Mesendoderm (in vitro differentiated cells): ENCODE results near the gene GMPPA.

Experiments used
- DNase-seq: peaks from one replicate; pipeline ENCODE4 v3.0.0; 2013
- H2AK5ac ChIP-seq: 2 replicates; pipeline ENCODE4 v1.6.1; 2013; ENCODE audit warnings: low read length, inconsistent platforms
- H2BK120ac ChIP-seq: 2 replicates; pipeline ENCODE4 v1.6.1; 2013; ENCODE audit warnings: low read depth, mild to moderate bottlenecking, low read length, moderate library complexity, mixed read lengths
- H2BK15ac ChIP-seq: replicated peaks from 2 replicates; pipeline ENCODE4 v1.6.1; 2013; ENCODE audit warnings: low read depth, mild to moderate bottlenecking, moderate library complexity
- H2BK5ac ChIP-seq: 2 replicates; pipeline ENCODE4 v1.6.1; 2013; ENCODE audit warnings: low read length, inconsistent platforms
- H3K18ac ChIP-seq: 2 replicates; pipeline ENCODE4 v1.6.1; 2013; ENCODE audit warnings: mild to moderate bottlenecking, low read length, mixed read lengths
- H3K23ac ChIP-seq: one replicate; pipeline ENCODE4 v1.6.1; 2013; ENCODE audit warnings: low read length
- H3K27ac ChIP-seq: 2 replicates; pipeline ENCODE4 v1.5.1; 2013; ENCODE audit warnings: low read depth, mild to moderate bottlenecking, inconsistent platforms, low read length, moderate library complexity
- H3K27me3 ChIP-seq: 2 replicates; pipeline ENCODE4 v1.6.1; 2013; ENCODE audit warnings: low read length, control low read depth, mild to moderate bottlenecking, inconsistent platforms; ENCODE audit not compliant: insufficient read depth, poor library complexity
- H3K36me3 ChIP-seq: 2 replicates; pipeline ENCODE4 v1.6.1; 2013; ENCODE audit warnings: low read length, inconsistent platforms; ENCODE audit not compliant: control insufficient read depth, insufficient read depth
- H3K4ac ChIP-seq: one replicate; pipeline ENCODE4 v1.6.1; 2013; ENCODE audit warnings: low read depth, mild to moderate bottlenecking, low read length, moderate library complexity
- H3K4me1 ChIP-seq: 2 replicates; pipeline ENCODE4 v1.6.1; 2013; ENCODE audit warnings: low read depth, low read length, inconsistent platforms; ENCODE audit not compliant: control insufficient read depth
- H3K4me2 ChIP-seq: 2 replicates; pipeline ENCODE4 v1.6.1; 2013; ENCODE audit warnings: low read length
- H3K4me3 ChIP-seq: 2 replicates; pipeline ENCODE4 v1.5.1; 2013; ENCODE audit warnings: mild to moderate bottlenecking, low read length
- H3K56ac ChIP-seq: one replicate; pipeline ENCODE4 v1.6.1; 2013; ENCODE audit warnings: low read length
- H3K79me1 ChIP-seq: 2 replicates; pipeline ENCODE4 v1.6.1; 2013; ENCODE audit warnings: low read length, inconsistent platforms
- H3K79me2 ChIP-seq: 2 replicates; pipeline ENCODE4 v1.6.1; 2013; ENCODE audit warnings: mild to moderate bottlenecking, low read length; ENCODE audit not compliant: control insufficient read depth, insufficient read depth
- H3K9ac ChIP-seq: 2 replicates; pipeline ENCODE4 v1.6.1; 2013; ENCODE audit warnings: low read length, inconsistent platforms
- H4K5ac ChIP-seq: one replicate; pipeline ENCODE4 v1.6.1; 2013; ENCODE audit warnings: low read length
- H4K8ac ChIP-seq: one replicate; pipeline ENCODE4 v1.6.1; 2013; ENCODE audit warnings: low read depth, mild to moderate bottlenecking, control low read depth, low read length, moderate library complexity
- WGBS: extraction: QIAGEN DNeasy Blood & Tissue Kit; methylation state at CpG from one replicate; pipeline ENCODE4 v1.1.7; 2013; ENCODE audit warnings: low lambda C conversion rate, missing lambda C conversion rate; ENCODE audit not compliant: insufficient coverage; ENCODE audit errors: extremely low coverage; 5-methylcytosine and 5-hydroxymethylcytosine counted together

The GMPPA gene

DNA sequence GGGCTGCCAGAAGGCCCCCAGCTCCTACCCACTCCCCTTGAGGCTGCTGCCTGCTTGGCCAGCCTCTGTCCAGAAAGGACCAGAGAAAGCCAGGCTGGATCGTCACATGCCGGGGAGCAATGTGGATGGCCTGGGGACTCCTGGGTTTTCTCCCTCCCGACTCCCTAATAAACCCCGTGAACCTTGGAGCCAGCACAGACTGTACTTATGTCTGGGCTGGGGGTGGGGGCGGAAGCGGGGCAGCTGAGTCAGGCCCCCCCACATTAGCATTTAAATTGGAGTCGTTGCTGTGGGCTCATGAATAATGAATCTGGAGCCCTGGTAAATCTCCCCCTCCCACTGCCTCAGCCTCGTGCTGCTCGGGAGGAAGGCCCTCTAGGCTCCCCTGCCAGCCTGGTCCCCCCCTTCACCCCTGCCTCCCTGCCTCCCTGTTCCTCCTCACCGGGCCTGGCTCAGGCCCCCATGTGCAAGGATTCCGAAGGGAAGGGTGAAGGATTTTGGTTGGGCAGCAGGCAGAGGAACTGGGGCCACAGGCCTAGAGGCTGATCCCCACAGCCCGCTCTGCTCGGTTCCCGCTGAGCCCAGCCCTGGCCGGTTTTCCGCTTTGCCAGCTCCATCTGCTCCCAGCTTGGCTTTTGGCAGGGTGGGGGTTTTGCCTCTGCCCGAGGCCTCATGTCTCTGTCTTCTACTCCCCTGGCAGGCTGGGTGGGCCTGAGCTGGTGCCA is 8.3 kb downstream of the GMPPA start:
- Histone ChIP-seq H2BK15ac (no peak overlapping the region), H2AK5ac (no peak overlapping the region), H3K4me3 (no peak overlapping the region), H3K23ac (no peak overlapping the region), H3K79me1 (no peaks in the 10 kb centered on the region), H3K27ac (no peak overlapping the region), H3K56ac (peak overlapping the region; percentile 67), H4K5ac (no peak overlapping the region), H3K4me1 (peaks cover 5% of the 10 kb centered on the region), H3K18ac (no peak overlapping the region), H2BK120ac (no peak overlapping the region), H3K4ac (no peak overlapping the region), H4K8ac (no peak overlapping the region), H3K4me2 (no peak overlapping the region), H2BK5ac (no peak overlapping the region), H3K79me2 (no peaks in the 10 kb centered on the region), H3K36me3 (no peaks in the 10 kb centered on the region), H3K9ac (peak overlapping the region; percentile 48), H3K27me3 (peaks cover 7% of the 10 kb centered on the region)
- no peak for DNase-seq
- no CpG with 5 or more reads among the region's 17 CpGs for WGBS

DNA sequence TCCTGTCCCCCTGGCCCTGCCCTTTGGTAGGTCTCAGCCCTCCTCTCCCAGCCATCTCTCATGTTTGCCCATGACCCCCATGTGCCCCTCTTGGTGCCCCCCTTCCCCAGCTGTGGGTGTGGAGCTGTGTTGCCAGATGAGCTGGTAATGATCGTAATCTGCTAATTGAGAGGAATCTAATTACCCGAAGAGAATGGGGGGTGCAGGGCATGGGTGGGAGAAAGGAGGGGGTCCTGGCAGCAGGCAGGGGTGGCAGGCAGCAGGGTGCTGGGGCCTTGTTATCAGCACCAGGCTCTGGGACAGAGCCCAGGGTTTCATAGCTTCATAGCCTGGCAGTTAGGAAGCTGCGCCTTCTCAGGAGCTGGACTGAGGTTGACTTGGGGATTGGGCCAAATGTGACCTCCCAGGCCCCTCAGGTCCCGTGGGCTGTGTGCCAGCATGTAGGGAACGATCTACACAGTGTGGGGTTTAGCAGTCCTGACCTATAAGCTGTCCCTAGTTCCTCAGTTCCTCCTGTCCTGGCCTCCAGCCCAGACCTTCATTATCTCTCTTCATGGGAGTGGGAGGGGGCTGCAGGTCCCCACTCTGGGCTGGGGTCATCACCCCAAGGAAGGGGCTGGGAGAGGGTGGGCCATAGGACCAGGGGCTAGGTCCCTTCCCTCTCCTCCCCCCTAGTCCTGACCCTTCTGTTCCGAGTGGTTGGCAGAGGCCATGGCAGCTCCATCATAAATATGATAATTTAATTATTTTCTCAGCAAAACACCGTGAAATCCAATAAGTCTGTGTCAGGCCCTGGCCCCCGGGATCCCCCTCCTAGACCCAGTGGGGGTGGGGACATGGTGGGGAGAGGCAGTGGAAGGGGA is 9.1 kb downstream of the GMPPA start:
- H3K79me1 ChIP-seq: no peaks in the 10 kb centered on the region
- no peak overlapping the region for H3K9ac ChIP-seq
- no peak overlapping the region for H2BK120ac ChIP-seq
- H3K18ac ChIP-seq: no peak overlapping the region
- H3K23ac ChIP-seq: no peak overlapping the region
- no peak overlapping the region for H4K8ac ChIP-seq
- H2BK5ac ChIP-seq: no peak overlapping the region
- WGBS: no CpG with 5 or more reads among the region's 8 CpGs
- H2BK15ac ChIP-seq: no peak overlapping the region
- H4K5ac ChIP-seq: no peak overlapping the region
- H3K27ac ChIP-seq: no peak overlapping the region
- no peaks in the 10 kb centered on the region for H3K79me2 ChIP-seq
- H2AK5ac ChIP-seq: no peak overlapping the region
- no peak overlapping the region for H3K4me3 ChIP-seq
- H3K4ac ChIP-seq: no peak overlapping the region
- H3K36me3 ChIP-seq: no peaks in the 10 kb centered on the region
- H3K56ac ChIP-seq: no peak overlapping the region
- peaks cover 11% of the 10 kb centered on the region for H3K27me3 ChIP-seq
- DNase-seq: no peak
- H3K4me1 ChIP-seq: peaks cover 5% of the 10 kb centered on the region
- H3K4me2 ChIP-seq: no peak overlapping the region

DNA sequence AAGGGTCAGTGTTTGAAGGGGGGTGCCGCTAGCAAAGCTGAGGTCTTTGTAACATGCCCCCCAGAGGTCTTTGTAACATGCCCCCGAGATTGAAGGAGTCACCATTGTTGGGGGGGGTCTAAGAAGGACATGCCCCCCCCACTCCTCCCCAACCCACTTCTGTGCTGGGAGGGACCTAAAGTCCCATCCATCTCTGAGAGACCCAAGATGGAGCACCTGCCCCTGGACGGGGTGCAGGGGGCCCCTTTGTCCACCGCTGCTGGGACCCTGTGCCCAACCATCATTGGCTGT is 9.7 kb downstream of the GMPPA start:
- Histone ChIP-seq H3K18ac (no peak overlapping the region), H3K4ac (no peak overlapping the region), H2AK5ac (no peak overlapping the region), H3K9ac (no peak overlapping the region), H3K4me1 (peaks cover 5% of the 10 kb centered on the region), H4K5ac (no peak overlapping the region), H3K23ac (no peak overlapping the region), H3K79me1 (no peaks in the 10 kb centered on the region), H2BK5ac (no peak overlapping the region), H3K27me3 (peaks cover 15% of the 10 kb centered on the region), H3K36me3 (no peaks in the 10 kb centered on the region), H3K4me3 (no peak overlapping the region), H4K8ac (no peak overlapping the region), H3K27ac (no peak overlapping the region), H2BK120ac (no peak overlapping the region), H3K79me2 (no peaks in the 10 kb centered on the region), H3K56ac (no peak overlapping the region), H3K4me2 (no peak overlapping the region), H2BK15ac (no peak overlapping the region)
- DNase-seq: no peak
- no CpG with 5 or more reads among the region's 4 CpGs for WGBS

DNA sequence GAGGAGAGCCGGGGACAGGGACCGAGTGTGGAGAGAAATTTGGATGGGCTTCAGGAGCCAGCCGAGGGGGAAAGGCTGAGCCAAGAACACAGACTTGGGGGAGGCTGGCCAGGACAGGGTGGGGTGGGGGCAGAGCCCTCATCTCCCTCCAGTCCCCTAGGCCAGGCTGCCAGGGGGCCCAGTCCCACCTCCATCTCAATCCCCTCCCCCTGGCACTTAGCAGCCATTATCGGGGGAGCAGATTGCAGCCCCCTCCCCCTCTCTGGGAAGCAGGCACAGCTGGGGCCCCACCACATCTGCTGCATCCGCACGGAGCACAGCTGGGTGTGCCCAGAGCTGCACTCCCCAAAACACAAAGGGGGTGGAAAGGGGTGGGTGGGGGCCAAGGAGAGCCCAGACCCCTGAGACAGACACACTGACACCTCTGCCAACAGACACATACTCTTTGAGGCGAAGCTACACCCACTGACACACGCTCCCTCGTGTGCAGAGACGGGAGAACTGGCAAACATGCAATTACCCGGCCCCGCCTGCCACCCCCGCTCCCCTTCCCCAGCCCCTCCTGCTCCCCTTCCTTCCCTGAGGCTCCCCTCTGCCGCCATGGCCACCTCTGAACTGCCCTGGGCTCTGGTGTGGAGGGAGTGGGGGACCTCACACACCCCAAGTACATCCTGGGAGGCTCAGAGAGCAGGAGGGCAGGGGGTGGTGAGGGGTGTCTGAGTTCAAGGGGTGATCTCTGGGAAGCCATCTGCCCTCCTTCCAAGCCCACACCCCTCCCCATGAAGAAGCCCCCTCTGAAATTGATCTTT is 10.5 kb downstream of the GMPPA start:
- Histone ChIP-seq H4K8ac (no peak overlapping the region), H3K79me2 (no peaks in the 10 kb centered on the region), H3K4me3 (no peak overlapping the region), H3K27me3 (peaks cover 23% of the 10 kb centered on the region), H3K18ac (no peak overlapping the region), H2BK15ac (no peak overlapping the region), H3K27ac (no peak overlapping the region), H2BK5ac (no peak overlapping the region), H2BK120ac (peak overlapping the region; percentile 29), H4K5ac (no peak overlapping the region), H3K9ac (peak overlapping the region; percentile 29), H2AK5ac (no peak overlapping the region), H3K56ac (peak overlapping the region; percentile 80), H3K23ac (no peak overlapping the region), H3K4ac (no peak overlapping the region), H3K79me1 (no peaks in the 10 kb centered on the region), H3K36me3 (no peaks in the 10 kb centered on the region), H3K4me2 (peak overlapping the region; percentile 20), H3K4me1 (peaks cover 7% of the 10 kb centered on the region)
- WGBS: no CpG with 5 or more reads among the region's 14 CpGs
- no peak for DNase-seq

DNA sequence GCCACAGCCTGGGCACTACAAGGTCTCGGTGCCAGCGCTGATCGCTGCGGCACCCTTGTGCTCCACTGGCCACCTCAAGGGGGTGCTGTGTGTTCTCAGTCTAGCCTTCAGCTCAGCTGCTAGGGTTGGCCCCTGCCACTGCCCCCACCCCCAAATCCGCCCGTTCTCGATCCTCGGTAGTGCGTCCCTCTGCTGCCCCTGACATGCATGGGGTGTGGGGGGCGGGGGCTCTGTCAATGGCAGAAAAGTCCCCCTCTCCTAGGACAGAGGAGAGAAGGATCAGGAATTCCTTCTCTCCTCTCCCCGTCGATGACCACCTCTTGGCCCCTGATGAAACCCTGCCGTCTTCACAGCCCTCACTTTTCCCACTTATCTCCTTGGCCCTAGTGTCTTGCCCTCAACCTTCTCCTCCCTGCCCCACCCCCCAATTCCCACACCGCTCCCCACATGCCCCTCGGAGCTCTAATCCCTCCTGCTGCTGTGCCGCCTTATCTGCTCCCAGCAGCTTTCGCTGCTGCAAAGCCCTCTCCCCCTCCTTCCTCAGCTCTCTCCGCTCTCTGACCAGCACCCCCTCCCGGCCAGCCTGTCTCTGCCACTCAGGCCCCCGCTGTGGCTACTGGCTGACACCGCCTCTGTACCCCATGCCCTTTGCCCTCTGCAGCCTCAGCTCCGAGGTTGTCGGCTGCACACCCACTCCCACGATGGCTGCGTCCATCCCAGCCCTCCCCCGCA is 11.3 kb downstream of the GMPPA start:
- peak; percentile 87 for DNase-seq
- no peak overlapping the region for H3K4me3 ChIP-seq

More for the DNA sequence above, 11.3 kb downstream of the GMPPA start:
- no peak overlapping the region for H2BK120ac ChIP-seq
- no peak overlapping the region for H3K18ac ChIP-seq
- H3K4ac ChIP-seq: no peak overlapping the region
- peaks cover 7% of the 10 kb centered on the region for H3K4me1 ChIP-seq
- no peak overlapping the region for H4K8ac ChIP-seq
- peaks cover 23% of the 10 kb centered on the region for H3K27me3 ChIP-seq
- peak overlapping the region; percentile 75 for H3K4me2 ChIP-seq
- H3K36me3 ChIP-seq: no peaks in the 10 kb centered on the region
- peak overlapping the region; percentile 80 for H3K56ac ChIP-seq
- H2AK5ac ChIP-seq: no peak overlapping the region
- H4K5ac ChIP-seq: no peak overlapping the region
- no peak overlapping the region for H2BK15ac ChIP-seq
- H3K23ac ChIP-seq: no peak overlapping the region
- H2BK5ac ChIP-seq: no peak overlapping the region
- H3K27ac ChIP-seq: no peak overlapping the region
- WGBS: no CpG with 5 or more reads among the region's 26 CpGs
- H3K79me2 ChIP-seq: no peaks in the 10 kb centered on the region
- no peaks in the 10 kb centered on the region for H3K79me1 ChIP-seq
- peak overlapping the region; percentile 56 for H3K9ac ChIP-seq
